Activated naive CD4-positive, alpha-beta T cell treated with anti-CD3 and anti-CD28 coated beads, Interleukin-2, amount 50 U/mL, for 24 hours (primary cell): ENCODE measurements around the gene LONRF3.

Experiments used
- H3K27ac Mint-ChIP-seq: one replicate; pipeline ENCODE4 v1.8.0; 2021; ENCODE audit warnings: mild to moderate bottlenecking, mixed read lengths
- H3K27me3 Mint-ChIP-seq: one replicate; pipeline ENCODE4 v1.8.0; 2021; ENCODE audit warnings: mixed read lengths
- H3K36me3 Mint-ChIP-seq: one replicate; pipeline ENCODE4 v1.8.0; 2021; ENCODE audit warnings: mixed read lengths
- H3K4me1 Mint-ChIP-seq: one replicate; pipeline ENCODE4 v1.8.0; 2021; ENCODE audit warnings: mixed read lengths
- H3K4me3 Mint-ChIP-seq: one replicate; pipeline ENCODE4 v1.8.0; 2021; ENCODE audit warnings: mild to moderate bottlenecking, mixed read lengths
- H3K9me3 Mint-ChIP-seq: one replicate; pipeline ENCODE4 v1.8.0; 2021; ENCODE audit warnings: mixed read lengths

The LONRF3 gene

DNA sequence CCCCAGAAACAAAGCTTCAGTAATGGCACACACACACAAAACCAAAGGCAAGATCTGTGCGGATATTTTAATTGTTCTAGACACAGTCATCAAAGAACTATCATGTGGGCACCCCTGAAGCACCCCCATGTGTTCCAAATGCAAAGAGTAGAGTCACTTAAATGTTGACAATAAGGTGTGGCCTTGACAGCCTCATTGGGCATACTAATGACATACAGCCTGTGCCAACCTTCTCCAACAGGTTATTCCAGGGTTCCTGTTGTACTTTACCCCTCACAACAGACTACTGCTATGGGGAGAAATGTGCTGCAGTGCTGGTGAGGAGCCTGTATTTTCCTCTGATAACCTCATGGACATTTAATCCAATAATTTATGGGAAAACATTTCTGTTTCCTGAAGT, 68.6 kb downstream of the LONRF3 start:
- Mint-ChIP-seq H3K27ac (no peak overlapping the region), H3K9me3 (no peaks in the 10 kb centered on the region), H3K4me3 (no peak overlapping the region), H3K36me3 (no peaks in the 10 kb centered on the region), H3K27me3 (no peaks in the 10 kb centered on the region), H3K4me1 (no peaks in the 10 kb centered on the region)

DNA sequence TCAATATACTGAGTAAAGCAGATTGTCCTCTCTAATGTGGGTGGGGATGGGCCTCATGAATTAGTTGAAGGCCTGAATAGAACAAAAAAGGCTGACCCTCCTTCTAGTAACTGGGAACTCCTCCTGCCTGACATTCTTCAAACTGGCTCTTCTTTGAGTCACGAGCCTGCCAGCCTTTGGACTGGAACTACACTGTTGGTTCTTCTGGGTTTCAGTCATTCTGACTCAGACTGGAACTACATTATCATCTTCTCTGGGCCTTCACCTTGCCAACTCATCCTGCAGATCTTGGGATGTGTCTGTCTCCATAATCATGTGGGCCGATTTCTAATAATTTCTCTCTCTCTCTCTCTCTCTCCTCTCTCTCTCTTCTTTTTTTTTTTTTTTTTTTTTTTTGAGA, 71.5 kb downstream of the LONRF3 start:
- Mint-ChIP-seq H3K4me3 (no peak overlapping the region), H3K4me1 (no peaks in the 10 kb centered on the region), H3K36me3 (no peaks in the 10 kb centered on the region), H3K27ac (no peak overlapping the region), H3K27me3 (no peaks in the 10 kb centered on the region), H3K9me3 (no peaks in the 10 kb centered on the region)

DNA sequence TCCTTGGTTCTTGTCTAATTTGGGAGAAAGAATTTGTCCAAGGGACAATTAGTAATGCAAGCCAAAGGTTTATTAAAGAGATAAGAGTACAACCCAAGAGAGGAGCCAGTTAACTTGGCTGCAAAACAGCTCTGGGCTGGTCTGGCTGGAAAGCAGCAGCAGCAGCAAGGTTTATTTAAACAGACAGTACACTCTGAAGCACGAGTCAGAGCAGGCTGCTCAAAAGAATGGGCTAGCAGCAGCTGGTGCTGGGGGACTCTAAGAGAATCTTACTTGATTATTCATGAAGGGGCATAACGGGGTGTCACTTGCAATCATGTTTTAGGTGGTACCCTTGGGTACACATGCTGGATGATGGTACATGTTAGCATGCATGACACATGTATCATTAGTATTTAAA, 81.3 kb downstream of the LONRF3 start:
- Mint-ChIP-seq H3K27me3 (no peaks in the 10 kb centered on the region), H3K4me1 (no peaks in the 10 kb centered on the region), H3K4me3 (no peak overlapping the region), H3K36me3 (no peaks in the 10 kb centered on the region), H3K27ac (no peak overlapping the region), H3K9me3 (no peaks in the 10 kb centered on the region)

DNA sequence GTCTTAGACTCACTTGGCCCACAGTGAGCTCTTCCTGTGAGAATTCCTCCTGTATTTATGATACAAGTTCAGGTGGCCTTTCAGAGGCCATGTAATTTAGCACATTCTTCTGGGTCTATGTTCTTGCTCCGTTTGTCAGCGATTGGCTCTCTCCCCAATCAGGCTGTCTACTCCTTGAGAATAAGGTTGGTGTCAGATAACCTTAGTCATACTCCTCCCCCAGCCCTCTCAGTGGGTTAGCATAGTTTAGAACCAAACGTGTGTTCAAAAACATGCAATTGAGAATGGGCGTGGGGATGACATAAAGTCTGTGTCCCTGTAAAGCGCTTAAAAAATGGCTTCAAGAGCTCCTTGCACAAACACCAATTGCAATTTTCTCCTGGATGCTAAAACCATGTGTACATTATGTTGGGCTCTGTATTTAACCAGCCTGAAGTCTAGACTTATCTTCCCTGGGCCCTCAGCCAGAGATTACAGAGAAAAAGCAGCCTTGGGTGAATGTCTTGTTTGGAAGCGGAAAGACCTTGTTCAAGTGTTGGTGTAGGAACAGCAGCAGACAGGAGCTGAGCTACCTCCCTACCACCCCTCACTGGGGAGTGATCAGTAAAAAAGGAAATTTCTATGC, 88.4 kb downstream of the LONRF3 start:
- no peaks in the 10 kb centered on the region for H3K4me1 Mint-ChIP-seq
- H3K27me3 Mint-ChIP-seq: no peaks in the 10 kb centered on the region
- no peaks in the 10 kb centered on the region for H3K36me3 Mint-ChIP-seq
- no peak overlapping the region for H3K4me3 Mint-ChIP-seq
- H3K27ac Mint-ChIP-seq: no peak overlapping the region
- no peaks in the 10 kb centered on the region for H3K9me3 Mint-ChIP-seq

DNA sequence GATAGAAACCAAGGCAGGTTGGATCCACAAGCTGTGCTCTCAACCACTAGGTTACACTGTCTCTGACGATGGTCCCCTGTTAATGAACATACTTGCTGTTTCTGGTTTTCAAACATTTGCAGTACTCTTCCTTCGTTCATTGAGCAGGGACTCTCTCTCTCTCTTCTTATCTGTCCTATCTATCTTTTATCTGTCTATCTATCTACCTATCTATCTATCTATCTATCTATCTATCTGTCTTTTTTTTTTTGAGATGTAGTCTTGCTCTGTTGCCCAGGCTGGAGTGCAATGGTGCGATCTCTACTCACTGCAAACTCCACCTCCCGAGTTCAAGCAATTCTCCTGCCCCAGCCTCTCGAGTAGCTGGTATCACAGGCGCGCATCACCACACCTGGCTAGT, 89.0 kb downstream of the LONRF3 start:
- no peaks in the 10 kb centered on the region for H3K27me3 Mint-ChIP-seq
- H3K27ac Mint-ChIP-seq: no peak overlapping the region

DNA sequence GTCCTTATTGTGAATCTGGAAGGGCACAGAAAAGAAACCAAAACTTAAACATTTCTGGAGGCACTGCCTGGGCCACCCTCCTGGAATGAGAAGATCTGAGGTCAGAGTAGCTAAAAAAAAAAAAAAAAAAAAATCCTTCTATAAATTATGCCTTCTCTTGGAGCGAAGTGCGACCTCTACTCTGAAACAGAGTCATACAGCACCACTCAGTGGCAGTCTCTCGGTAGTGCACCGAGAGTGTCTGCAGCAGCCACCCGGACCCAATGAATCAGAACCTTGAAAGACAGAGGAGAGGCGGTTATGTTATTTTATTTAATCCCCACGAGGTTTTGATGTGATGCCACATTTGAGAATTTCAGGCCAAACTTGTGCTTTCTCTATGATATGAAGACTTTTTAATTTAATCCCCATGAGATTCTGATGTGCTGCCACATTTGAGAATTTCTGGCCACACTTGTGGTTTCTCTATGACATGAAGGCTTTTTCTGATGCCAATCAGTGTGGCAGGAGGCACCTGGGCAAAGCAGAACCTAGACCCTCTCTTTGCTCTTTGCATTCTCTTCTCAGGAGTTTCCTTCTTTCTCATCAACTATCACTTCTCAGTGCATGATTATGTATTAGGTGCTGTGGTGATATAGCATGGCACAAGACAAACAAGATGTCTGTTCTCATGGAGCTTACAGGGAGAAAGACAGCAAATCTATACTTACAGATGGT, 92.8 kb downstream of the LONRF3 start:
- H3K4me3 Mint-ChIP-seq: no peak overlapping the region
- no peaks in the 10 kb centered on the region for H3K27me3 Mint-ChIP-seq
- H3K36me3 Mint-ChIP-seq: no peaks in the 10 kb centered on the region
- no peaks in the 10 kb centered on the region for H3K4me1 Mint-ChIP-seq
- H3K27ac Mint-ChIP-seq: no peak overlapping the region
- H3K9me3 Mint-ChIP-seq: no peaks in the 10 kb centered on the region

More for the DNA sequence above, 89.0 kb downstream of the LONRF3 start:
- H3K4me3 Mint-ChIP-seq: no peak overlapping the region
- no peaks in the 10 kb centered on the region for H3K36me3 Mint-ChIP-seq
- no peaks in the 10 kb centered on the region for H3K9me3 Mint-ChIP-seq
- no peaks in the 10 kb centered on the region for H3K4me1 Mint-ChIP-seq
